Stimulated activated CD4-positive, alpha-beta T cell treated with anti-CD3 and anti-CD28 coated beads, Interleukin-12 subunit alpha, Interleukin-12 subunit beta, amount 100 ng/mL, for 48 hours (primary cell): Measurements from ENCODE around the gene MEF2D.

ENCODE experiments used
- DNase-seq, 3 donors: peaks; one replicate each; pipeline ENCODE4 v3.0.0-alpha.2; 2020; ENCODE audit warnings: low read depth in 2 of 3, low spot score in 1 of 3

MEF2D gene

GRCh38 chr1:156471496-156472490 lies 28.8 kb downstream of the MEF2D start:
- no peak for DNase-seq

- DNase-seq: no peak
Measured at GRCh38 chr1:156470473-156470872, 30.1 kb downstream of the MEF2D start.

- DNase-seq: no peak
Measured at GRCh38 chr1:156468693-156469345, 31.8 kb downstream of the MEF2D start.

- DNase-seq: no peak
Measured at GRCh38 chr1:156467906-156468305, 32.7 kb downstream of the MEF2D start.

- no peak for DNase-seq
Measured at GRCh38 chr1:156467385-156467784, 33.2 kb downstream of the MEF2D start.

- DNase-seq: no peak
Measured at GRCh38 chr1:156465747-156466365, 34.7 kb downstream of the MEF2D start.

GRCh38 chr1:156464825-156465452 lies 35.6 kb downstream of the MEF2D start:
- no peak for DNase-seq

GRCh38 chr1:156464335-156464734 lies 36.2 kb downstream of the MEF2D start:
- no peak for DNase-seq

GRCh38 chr1:156463874-156464273 lies 36.7 kb downstream of the MEF2D start:
- no peak for DNase-seq

GRCh38 chr1:156462954-156463795 lies 37.4 kb downstream of the MEF2D start:
- no peak for DNase-seq

GRCh38 chr1:156461781-156462647 lies 38.6 kb downstream of the MEF2D start:
- no peak for DNase-seq

GRCh38 chr1:156461109-156461508 lies 39.5 kb downstream of the MEF2D start:
- DNase-seq: no peak

GRCh38 chr1:156460525-156460924 lies 40.0 kb downstream of the MEF2D start:
- no peak for DNase-seq

- no peak for DNase-seq
Measured at GRCh38 chr1:156458181-156458503, 42.4 kb downstream of the MEF2D start.

- DNase-seq: peak; percentile 96 to 97 (median 96)
Measured at GRCh38 chr1:156456625-156457465, 43.7 kb downstream of the MEF2D start.

- no peak for DNase-seq
Measured at GRCh38 chr1:156455362-156455761, 45.2 kb downstream of the MEF2D start.

GRCh38 chr1:156452907-156453306 lies 47.7 kb downstream of the MEF2D start:
- no peak for DNase-seq

GRCh38 chr1:156451505-156452160 lies 48.9 kb downstream of the MEF2D start:
- no peak for DNase-seq
